Measurements from ENCODE around the gene RAI1. TPM values are rescaled to one million over a fixed set of nuclear protein-coding genes. Genes with fewer than 3 reads are reported as not detected.

RAI1 gene
- total and polyA plus RNA-seq, 10 of the 15 experiments (the other 5 are each of a cell fraction or from before 2014, with no cell fraction given): 0.66 to 37.7 (median 6.0) TPM

DNA sequence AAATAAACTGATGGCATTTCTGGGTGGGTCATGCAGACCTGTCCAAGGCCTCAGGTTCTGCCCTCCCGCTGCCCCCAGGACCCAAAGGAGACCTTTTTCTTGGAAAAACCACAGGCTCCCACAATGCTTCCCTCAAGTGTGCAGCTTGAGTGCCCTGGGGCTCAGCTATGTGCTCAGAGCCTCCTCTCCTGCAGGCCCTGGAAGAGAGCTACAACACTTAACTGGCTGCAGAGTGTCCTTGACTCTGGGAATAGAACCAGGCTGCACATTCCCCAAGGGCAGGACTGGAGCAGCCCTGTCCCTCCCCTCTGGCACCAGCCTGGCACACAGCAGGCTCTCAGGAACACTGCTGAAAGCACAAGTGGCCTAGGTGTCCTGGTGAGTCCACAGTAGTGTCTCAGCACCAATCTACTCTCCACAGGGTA is 160.4 kb downstream of the RAI1 start (continued):
- no peak for TF ChIP-seq MEF2A (IDR thresholded peaks at IDR 0.05; ENCODE audit: insufficient read depth, low read depth, low read length)
- TF ChIP-seq CBX5 (IDR thresholded peaks at IDR 0.05; ENCODE audit: low read depth): no peak
- no peak for TF ChIP-seq MTA2 (IDR thresholded peaks at IDR 0.05; ENCODE audit: low read depth)
- TF ChIP-seq, protein P1, sequence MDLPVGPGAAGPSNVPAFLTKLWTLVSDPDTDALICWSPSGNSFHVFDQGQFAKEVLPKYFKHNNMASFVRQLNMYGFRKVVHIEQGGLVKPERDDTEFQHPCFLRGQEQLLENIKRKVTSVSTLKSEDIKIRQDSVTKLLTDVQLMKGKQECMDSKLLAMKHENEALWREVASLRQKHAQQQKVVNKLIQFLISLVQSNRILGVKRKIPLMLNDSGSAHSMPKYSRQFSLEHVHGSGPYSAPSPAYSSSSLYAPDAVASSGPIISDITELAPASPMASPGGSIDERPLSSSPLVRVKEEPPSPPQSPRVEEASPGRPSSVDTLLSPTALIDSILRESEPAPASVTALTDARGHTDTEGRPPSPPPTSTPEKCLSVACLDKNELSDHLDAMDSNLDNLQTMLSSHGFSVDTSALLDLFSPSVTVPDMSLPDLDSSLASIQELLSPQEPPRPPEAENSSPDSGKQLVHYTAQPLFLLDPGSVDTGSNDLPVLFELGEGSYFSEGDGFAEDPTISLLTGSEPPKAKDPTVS (IDR thresholded peaks at IDR 0.05; ENCODE audit: low read depth, low read length): no peak
- TF ChIP-seq, protein P2, sequence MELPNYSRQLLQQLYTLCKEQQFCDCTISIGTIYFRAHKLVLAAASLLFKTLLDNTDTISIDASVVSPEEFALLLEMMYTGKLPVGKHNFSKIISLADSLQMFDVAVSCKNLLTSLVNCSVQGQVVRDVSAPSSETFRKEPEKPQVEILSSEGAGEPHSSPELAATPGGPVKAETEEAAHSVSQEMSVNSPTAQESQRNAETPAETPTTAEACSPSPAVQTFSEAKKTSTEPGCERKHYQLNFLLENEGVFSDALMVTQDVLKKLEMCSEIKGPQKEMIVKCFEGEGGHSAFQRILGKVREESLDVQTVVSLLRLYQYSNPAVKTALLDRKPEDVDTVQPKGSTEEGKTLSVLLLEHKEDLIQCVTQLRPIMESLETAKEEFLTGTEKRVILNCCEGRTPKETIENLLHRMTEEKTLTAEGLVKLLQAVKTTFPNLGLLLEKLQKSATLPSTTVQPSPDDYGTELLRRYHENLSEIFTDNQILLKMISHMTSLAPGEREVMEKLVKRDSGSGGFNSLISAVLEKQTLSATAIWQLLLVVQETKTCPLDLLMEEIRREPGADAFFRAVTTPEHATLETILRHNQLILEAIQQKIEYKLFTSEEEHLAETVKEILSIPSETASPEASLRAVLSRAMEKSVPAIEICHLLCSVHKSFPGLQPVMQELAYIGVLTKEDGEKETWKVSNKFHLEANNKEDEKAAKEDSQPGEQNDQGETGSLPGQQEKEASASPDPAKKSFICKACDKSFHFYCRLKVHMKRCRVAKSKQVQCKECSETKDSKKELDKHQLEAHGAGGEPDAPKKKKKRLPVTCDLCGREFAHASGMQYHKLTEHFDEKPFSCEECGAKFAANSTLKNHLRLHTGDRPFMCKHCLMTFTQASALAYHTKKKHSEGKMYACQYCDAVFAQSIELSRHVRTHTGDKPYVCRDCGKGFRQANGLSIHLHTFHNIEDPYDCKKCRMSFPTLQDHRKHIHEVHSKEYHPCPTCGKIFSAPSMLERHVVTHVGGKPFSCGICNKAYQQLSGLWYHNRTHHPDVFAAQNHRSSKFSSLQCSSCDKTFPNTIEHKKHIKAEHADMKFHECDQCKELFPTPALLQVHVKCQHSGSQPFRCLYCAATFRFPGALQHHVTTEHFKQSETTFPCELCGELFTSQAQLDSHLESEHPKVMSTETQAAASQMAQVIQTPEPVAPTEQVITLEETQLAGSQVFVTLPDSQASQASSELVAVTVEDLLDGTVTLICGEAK (IDR thresholded peaks at IDR 0.05; ENCODE audit: borderline replicate concordance): no peak
